HG02852 (cell line): ENCODE measurements around the gene TRMT13.

Experiments
- ATAC-seq: cut with Tn5 transposase; IDR thresholded peaks from one replicate; pipeline ENCODE4 v1.9.1; 2021; ENCODE audit warnings: mild to moderate bottlenecking, moderate library complexity; ENCODE audit not compliant: unreplicated experiment

The TRMT13 gene, protein sequence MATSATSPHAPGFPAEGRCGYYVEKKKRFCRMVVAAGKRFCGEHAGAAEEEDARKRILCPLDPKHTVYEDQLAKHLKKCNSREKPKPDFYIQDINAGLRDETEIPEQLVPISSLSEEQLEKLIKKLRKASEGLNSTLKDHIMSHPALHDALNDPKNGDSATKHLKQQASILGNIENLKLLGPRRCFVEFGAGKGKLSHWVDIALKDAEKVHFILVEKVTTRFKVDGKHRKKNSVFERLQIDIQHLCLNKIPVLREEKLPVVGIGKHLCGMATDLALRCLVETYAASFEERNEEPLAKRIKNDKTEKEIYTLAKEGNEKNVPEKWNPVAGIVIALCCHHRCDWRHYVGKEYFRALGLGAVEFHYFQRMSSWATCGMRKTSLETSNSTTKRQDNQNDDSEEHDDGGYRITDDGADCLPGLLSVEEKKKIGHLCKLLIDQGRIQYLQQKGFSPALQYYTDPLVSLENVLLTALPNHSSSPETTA

DNA sequence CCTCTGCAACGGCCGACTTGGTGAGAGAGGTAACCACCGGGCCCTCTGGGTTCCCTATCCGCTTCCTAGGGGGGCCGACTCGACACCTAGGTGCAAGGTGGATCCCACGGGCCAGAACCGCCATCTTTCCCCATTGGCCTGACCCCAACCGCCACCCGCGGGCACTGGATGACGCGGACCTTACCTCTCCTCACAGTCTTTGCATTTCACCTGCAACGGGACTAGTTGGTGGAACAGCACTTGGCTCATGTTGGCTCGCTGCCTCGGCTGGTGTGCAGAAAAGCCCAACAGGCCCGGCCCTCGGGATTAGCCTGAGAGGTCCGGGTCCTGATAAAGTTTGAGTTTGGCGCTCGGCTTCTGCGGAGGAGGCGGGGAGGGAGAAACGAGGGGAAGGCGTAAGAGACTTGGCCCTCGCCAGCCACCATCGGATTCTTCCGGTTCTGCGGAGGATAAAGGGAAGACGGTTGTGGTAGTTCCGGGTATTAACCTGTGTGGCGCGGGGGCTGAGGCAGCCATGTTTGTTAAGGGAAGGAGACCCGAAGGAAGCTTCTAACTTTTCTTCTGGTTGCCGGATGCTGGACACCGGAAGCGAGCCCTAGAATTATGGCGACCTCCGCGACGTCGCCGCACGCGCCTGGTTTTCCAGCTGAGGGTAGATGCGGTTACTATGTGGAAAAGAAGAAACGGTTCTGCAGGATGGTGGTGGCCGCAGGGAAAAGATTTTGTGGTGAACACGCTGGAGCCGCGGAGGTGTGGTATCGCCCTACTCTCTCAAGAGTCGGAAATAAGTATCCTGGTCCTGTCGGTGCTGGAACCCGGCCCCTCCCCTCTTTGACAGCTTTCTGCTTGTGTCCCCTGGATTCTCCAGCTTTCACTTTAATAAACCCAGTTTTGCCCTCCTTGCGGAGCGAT lies at the start of gene TRMT13, which contains the start of gene SASS6:
TSS of gene TRMT13 (plus strand) at position 598 of the 912 bp plus-strand sequence. CDS start at position 604, 6 bp downstream.
TSS of gene SASS6 (minus strand) at position 365 of the 912 bp plus-strand sequence. CDS start at position 249, 116 bp downstream.
- peak; percentile 91 for ATAC-seq

DNA sequence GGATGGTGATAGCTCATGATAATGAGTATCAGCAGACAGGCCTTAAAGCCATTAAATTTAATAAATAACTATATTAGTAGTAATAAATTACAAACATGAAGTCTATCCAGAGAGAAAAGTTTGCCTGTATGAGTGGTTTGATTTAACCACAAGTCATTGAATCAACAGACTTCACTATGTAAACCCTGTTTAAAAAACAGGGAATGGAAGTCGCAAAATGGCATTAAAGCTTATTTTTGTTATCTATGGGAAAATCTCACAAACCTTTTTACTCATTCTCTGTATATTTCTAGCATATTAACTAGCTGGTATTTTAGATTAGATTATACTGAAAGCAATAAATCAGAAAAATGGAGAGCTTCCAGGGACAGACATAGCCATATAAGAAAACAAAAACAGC lies 45.6 kb upstream of the TRMT13 start:
- no peak for ATAC-seq

DNA sequence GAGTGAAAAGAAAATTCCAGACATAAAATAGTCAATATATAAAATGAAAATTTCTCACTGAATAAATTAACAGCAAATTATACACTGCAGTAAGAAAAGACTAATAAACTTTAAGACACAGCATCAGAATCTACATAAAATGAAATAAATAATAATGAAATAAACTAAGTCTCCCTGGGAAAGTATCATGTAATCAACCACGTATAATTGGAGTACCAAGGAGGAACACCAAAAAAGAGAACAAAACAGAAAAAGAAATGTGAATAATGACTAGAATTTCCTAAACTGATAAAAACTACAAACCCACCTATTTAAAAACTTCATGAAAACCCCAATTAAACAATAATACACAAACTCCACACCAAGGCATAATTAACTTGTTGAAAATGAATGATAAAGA lies 43.9 kb upstream of the TRMT13 start:
- no peak for ATAC-seq

DNA sequence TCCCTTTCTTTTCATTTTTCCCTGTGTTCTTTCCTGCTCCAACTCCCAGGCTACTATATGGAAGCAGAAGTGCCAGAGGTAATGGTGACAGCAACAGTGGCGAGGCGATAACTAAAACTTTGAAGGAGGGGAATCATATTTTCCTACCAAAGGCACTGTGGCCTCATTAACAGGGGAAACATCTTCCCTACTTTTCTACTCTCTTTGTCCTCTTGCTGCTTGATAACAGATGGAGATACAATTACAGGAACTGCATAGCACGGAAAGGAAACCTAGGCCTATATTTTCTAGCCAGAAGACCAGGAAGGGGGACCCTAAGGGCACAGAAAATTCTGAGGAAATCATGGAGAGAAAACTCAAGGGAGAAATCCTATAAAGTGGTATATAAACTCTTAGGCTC lies 42.5 kb upstream of the TRMT13 start:
- ATAC-seq = no peak

DNA sequence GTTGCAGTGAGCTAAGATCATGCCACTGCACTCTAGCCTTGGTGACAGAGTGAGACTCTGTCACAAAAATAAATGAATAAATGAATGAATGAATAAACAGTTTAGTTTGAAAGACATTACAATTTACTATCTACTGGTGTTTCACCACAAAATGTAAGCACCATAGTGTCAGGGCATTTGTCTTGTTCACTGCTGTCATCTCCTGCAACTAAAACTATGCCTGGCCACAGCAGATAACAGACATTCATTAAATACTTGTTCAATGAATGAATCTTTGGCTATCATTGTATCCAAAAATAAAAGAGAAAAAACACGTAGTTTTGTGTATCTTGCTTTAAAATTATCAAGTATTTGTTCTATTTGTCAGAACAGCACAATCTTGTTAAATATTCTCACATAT lies 32.8 kb upstream of the TRMT13 start:
- ATAC-seq = no peak

DNA sequence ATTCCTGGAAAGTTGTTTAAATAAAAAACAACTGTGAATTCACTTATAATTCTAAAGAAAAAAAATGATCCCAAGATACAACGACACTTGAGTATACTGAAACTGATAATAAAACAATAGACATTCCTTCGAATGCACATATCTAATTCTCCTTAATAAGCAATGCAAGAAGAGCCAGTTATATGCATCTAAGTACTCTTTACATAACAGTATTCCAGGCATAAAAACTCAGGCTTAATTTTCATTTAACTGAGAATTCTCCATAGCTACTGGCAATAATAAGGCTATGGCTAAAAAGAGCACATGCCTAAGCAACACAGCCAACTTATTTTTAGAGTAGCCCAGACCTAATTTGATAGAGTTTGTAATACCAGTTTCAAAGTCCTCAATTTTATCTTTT lies 31.4 kb upstream of the TRMT13 start:
- ATAC-seq = no peak

DNA sequence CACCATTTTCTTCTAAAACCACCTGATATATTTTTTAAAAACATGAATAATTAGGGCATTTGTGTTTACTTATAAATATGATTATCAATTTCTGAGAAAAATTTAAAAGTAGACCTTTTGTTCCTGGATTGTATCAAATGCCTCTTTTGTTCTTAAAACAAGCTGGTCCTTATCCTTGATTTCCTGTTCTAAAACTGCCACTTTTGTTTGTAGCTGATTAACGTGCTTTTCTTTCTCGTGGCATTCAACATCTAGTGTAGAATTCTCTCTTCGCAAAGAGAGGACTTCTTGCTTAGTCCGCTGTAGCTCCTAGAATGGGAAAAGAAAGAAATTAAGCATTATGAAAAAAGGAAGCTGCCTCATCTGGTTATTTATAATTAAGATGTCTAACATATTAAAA lies 25.3 kb upstream of the TRMT13 start:
- ATAC-seq = no peak

DNA sequence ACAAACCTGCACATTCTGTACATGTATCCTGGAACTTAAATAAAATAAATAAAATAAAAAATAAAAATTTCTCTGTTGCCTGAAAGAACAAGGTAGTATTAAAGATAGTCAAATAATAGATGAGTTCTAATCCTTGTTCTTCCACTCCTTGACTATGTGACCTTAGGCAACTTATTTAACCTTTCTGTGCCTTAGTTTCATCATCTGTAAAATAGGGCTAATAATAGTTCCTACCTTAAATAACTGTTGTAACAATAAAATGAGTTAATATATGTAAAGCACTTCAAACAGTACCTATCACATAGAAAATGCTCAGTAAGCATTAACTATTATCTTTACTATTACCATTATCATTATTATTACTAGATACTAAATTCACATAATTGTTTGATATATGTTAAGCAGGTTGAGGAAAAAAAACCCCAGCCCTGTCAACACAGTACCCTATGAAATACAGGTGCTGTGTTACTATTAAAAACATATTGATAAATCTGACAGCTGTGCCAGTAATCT lies 23.4 kb upstream of the TRMT13 start:
- no peak for ATAC-seq

DNA sequence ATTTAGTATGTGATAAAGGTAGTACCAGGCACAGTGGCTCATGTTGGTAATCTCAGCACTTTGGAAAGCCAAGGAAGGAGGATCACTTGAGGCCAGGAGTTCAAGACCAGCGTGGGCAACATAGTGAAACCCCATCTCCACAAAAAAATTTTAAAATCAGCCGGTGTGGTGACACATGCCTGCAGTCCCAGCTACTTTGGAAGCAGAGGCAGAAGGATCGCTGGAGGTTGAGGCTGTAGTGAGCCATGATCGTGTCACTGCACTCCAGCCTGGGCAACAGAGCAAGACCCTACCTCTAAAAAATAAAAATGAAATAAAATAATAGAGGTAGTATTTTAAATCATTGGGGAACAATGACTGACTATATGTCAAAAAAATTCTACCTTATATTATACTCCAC lies 17.4 kb upstream of the TRMT13 start:
- no peak for ATAC-seq

DNA sequence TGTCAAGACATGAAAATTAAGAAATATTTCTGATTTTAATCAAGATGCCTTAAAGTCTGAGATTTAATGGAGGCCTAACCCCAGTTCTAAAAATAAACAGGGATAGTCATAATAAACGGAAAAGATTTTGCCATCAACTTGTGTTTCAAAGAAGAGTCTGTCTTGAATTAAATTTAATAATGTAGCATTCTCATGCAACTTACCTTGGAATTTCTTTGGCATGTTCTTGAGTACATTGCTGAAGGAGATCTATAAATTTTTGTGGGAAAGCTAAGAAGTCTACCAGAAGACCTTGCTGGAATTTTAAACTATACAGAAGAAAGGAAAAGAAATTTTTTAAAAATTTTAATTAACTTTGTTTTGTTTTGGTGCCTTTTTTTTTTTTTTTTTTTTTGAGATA lies 10.8 kb upstream of the TRMT13 start:
- no peak for ATAC-seq

DNA sequence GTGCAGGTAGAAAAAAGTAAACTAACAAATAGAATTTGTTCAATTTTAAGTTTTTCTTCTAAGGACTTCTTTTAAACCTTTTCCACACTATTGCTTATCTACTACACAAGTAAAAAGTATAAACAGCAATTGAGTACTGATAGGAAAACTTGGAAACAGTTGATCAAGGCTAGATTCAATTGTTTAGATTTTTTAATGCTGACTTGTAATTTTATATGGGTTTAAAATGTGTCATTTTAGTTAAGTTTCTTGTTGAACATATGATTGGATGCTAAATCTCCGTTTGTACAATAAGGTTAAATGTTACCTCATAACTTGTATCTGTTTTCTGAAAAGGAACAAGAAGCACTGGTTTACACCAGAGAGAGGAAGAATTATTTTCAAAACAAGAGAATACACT lies 5.7 kb upstream of the TRMT13 start:
- no peak for ATAC-seq

DNA sequence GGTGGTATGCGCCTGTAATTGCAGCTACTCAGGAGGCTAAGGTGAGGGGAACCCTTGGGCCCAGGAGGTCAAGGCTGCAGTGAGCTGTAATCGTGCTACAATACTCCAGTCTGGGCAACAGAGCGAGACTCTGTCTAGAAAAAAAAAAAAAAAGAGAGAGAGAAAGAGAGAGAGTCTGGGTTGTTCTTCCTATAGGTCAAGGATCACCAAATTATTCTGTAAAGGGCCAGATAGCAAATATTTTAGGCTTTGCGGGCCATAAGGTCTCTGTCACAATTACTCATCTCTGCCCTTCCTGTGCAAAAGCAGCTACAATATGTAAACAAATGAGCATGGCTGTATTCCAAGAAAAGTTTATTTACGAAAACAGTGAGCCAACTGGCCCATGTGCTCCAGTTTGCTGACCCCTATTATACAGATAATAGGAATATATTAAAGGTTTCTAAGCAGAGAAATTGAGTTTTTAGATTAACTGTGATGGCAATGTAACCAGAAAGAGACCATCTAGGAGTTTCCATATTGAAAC lies 2.3 kb upstream of the TRMT13 start:
- ATAC-seq = no peak

DNA sequence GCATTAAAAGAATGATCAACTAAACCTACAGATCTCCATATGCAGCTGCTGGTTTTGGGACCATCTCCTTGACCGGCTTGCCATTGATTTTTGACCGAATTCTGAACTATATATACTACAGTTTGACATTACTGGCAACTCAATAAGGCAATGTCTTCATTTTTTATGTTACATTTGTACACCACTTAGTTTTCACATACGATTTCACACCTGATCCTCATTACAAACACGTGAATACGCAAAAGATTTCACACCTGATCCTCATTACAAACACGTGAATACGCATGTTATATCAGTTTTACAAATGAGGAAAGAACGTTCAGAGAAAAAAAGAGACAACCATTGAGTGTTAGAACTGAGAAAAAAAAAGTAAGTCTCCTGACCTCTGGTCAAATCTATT lies 1.3 kb upstream of the TRMT13 start:
- no peak for ATAC-seq

DNA sequence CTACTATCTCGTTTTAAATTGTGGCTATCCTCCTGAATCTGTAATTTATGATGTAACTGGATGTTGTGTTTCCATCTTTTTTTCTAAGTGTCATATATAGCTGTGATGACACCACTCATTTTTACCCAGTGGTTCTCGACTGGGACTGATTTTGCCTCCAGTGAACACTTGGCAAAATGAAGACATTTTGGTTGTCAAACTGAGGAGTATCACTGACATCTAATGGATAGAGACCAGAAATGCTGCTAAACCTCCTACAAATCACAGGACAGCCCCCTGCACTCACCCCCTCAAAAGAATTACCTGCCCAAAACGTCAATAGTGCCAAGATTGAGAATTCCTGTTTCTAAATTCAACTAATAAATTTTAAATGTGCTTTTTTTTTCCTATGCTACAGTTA lies 1.9 kb downstream of the TRMT13 start:
- ATAC-seq = no peak

DNA sequence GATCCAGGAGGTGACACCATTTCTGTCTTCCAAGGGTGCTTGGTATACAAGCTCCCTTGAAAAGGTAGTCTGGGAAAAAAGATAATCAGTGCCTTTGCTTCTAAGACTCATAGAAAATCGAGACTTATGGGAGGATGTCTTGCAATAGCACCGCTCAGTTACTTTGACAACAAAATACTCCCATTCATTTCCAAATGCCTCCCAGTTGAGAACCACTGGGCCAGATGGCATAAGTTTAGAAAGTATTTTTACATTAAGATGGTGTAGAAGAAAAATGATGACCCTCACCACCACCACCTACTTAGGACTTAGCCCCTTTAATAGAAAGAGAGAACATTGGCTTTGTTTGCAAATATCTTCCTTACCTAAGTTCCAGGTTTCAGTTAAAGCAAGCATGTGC lies 4.6 kb downstream of the TRMT13 start:
- ATAC-seq = no peak

DNA sequence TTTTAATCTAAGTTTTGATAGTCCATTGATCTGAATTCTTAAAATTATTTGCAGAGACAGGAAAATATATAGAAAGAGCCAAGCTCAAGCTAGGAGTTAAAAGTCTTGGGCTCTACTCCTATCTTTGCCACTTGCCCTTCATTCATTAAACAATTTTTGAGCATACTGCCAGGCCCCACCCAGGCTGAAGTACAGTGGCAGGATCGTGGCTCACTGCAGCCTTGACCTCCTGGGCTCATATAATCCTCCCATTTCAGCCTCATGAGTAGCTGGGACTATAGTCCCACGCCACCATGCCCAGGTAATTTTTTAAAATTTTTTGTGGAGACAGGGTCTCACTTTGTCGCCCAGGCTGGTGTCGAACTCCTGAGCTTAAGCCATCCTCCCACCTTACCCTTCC lies 8.2 kb downstream of the TRMT13 start:
- ATAC-seq = no peak

DNA sequence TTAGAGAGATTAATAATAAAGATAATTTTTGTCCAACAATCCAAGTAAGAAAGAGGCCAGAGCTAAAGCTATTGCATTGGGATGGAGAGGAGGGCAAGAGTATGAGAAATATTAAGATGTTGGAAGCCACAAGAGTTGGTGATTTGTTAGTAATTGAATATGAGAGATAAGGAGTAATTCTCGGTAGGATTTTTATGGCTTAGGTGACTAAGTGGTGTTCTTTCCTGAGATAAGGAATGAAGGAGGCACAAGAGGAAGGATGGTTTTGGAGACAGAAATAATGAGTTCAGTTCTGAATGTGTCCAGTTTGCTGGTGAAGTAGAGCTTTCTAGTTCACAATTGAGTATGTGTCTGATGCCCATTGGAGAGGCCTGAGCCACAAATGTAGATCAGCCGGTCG lies 9.4 kb downstream of the TRMT13 start:
- no peak for ATAC-seq

DNA sequence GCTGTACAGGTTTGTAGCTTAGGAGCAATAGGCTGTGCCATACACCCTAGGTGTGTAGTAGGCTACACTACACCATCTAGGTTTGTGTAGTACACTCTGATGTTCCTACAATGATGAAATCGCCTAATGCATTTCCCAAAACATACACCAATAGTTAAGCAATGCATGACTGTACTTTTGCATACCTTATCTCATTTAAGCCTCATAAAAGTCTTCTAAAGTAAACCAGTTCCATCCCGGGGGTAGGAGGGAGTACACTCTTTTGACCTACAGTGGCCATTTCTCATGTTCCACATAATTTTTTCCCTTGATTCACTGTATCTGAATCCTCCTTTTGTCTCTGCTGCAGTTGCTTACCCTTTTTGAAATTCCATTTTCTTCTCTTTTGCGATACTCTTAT lies 12.2 kb downstream of the TRMT13 start:
- no peak for ATAC-seq

DNA sequence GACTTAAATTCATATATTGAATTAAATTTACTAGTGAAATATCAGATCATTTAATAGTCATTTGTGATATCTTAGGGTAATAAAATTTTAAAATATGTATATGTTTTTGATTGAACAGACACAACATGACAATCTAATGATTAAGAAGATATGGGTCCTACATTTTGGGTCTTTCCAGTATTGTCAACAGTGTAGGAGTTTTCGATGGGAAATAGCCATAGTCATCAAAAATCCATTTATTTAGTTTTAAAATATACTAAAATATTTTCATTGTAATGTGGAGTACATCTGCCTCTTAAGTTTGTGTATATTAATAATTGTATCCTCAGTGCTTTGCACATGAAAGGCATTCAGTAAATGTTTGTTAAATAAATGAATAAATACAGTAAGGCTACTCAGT lies 14.0 kb downstream of the TRMT13 start:
- ATAC-seq = no peak

DNA sequence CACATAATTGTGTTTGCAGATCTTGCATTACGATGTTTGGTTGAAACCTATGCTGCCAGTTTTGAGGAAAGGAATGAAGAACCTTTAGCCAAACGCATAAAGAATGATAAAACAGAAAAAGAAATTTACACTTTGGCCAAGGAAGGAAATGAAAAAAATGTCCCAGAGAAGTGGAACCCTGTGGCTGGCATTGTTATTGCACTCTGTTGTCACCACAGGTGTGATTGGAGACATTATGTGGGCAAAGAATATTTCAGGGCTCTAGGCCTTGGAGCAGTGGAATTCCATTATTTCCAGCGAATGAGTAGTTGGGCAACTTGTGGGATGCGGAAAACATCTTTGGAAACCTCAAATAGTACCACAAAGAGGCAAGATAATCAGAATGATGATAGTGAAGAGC lies 14.9 kb downstream of the TRMT13 start:
- ATAC-seq = no peak

DNA sequence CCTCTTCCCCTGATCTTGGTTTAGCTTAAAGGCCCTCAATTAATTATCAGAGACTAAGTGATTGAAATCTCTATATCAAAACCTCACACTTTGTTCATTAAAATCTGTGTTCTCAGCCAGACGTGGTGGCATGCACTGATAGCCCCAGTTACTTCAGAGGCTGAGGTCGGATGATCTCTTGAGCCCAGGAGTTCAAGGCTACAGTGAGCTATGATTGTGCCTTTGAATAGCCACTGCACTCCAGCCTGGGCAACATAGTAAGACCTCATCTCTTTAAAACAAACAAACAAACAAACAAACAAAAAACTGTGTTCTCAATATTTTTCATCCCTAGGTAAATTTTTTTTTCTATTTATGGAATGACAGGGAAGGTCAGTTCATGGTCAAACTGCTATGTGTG lies 18.7 kb downstream of the TRMT13 start:
- ATAC-seq = no peak
